ENCODE data around the gene CBX5. TPM values are rescaled to one million over a fixed set of nuclear protein-coding genes. Genes with fewer than 3 reads are reported as not detected.

CBX5 gene
- total and polyA plus RNA-seq, 2 of the 8 experiments (the other 6 are each of a cell fraction or from before 2014, with no cell fraction given) = 62.4 to 231 TPM

- Histone ChIP-seq H2BK5ac (ENCODE audit: low read depth, low read length) (no peak overlapping the region), H2BK20ac (ENCODE audit: low read length) (no peak overlapping the region), H3K4ac (replicated peaks; ENCODE audit: insufficient read length, low read depth, low read length) (no peak overlapping the region), H3K79me2 (ENCODE audit: control insufficient read depth in 1 of 2, insufficient read depth in 2 of 2, low read length in 2 of 2) (peaks cover 0 to 5% of the 10 kb centered on the region in 2 experiments; a peak in 2 of 4 replicates), H3K14ac (ENCODE audit: insufficient read length) (no peak overlapping the region), H2BK12ac (ENCODE audit: low read depth, low read length) (no peak overlapping the region), H2BK120ac (replicated peaks; ENCODE audit: low read depth, low read length) (no peak overlapping the region), H2BK15ac (ENCODE audit: low read length) (no peak overlapping the region), H3K4me1 (replicated peaks in 1 of 4; ENCODE audit: control insufficient read depth in 3 of 4, insufficient read depth in 4 of 4, low read length in 3 of 4) (peaks cover 0 to 11% (median 4%) of the 10 kb centered on the region in 4 experiments; a peak in 2 of 7 replicates), H3K4me2 (ENCODE audit: insufficient read depth in 1 of 2, low read depth in 2 of 2, low read length in 2 of 2) (no peak overlapping the region), H4K91ac (replicated peaks; ENCODE audit: insufficient read length, low read length) (no peak overlapping the region), H3K23ac (ENCODE audit: insufficient read length) (no peak overlapping the region), H2AFZ (ENCODE audit: low read length) (no peak overlapping the region), H4K8ac (ENCODE audit: extremely low read depth, insufficient read depth, low read length) (no peak overlapping the region), H3K9ac (replicated peaks in 1 of 4; ENCODE audit: extremely low read depth in 1 of 4, low read depth in 3 of 4, low read length in 3 of 4) (no peak overlapping the region), H2AK5ac (ENCODE audit: low read depth, low read length) (no peak overlapping the region), H3K27me3 (replicated peaks in 1 of 4; ENCODE audit: control insufficient read depth in 3 of 4, extremely low read depth in 1 of 4, insufficient read depth in 3 of 4, low read length in 3 of 4) (no peaks in the 10 kb centered on the region), H3K79me1 (ENCODE audit: low read depth, low read length) (peaks cover 3% of the 10 kb centered on the region; the same call in 1 of the 2 replicates), H3K36me3 (ENCODE audit: control insufficient read depth in 2 of 4, insufficient read depth in 4 of 4, low read length in 3 of 4) (no peaks in the 10 kb centered on the region; a peak in 1 of 8 replicates), H3K9me3 (ENCODE audit: insufficient read depth in 2 of 2, low read depth in 1 of 2, low read length in 1 of 2) (no peaks in the 10 kb centered on the region), H3K56ac (replicated peaks; ENCODE audit: insufficient read length, low read depth, low read length) (no peak overlapping the region), H3K23me2 (ENCODE audit: low read depth, low read length) (peaks cover 4% of the 10 kb centered on the region; the same call in 1 of the 2 replicates), H4K5ac (ENCODE audit: insufficient read length, low read depth, low read length) (no peak overlapping the region), H4K20me1 (replicated peaks in 1 of 2; ENCODE audit: control insufficient read depth in 1 of 2, insufficient read depth in 2 of 2, low read length in 2 of 2) (peaks cover 0 to 3% of the 10 kb centered on the region in 2 experiments), H3K27ac (ENCODE audit: low read depth, low read length) (no peak overlapping the region), H3K18ac (ENCODE audit: extremely low read depth, low read length) (no peak overlapping the region), H3K4me3 (ENCODE audit: extremely low read depth in 1 of 4, insufficient read depth in 2 of 4, low read depth in 3 of 4, low read length in 4 of 4) (no peak overlapping the region)
- 77% methylated on average over 6 of the region's 6 CpGs; no CpG with 5 or more reads in 1 of the 2 experiments for WGBS, 2 experiments (ENCODE audit: extremely low coverage in 1 of 2, insufficient coverage in 1 of 2, insufficient read length in 1 of 2, insufficient replicate concordance in 2 of 2, low coverage in 1 of 2, low lambda C conversion rate in 2 of 2, missing lambda C conversion rate in 1 of 2)
- CTCF ChIA-PET (ENCODE audit: partially characterized antibody) = interaction anchor here (0.6 to 34.6 kb wide), 14 partner anchors 9 to 699 kb away, joined by 3 to 618 read pairs (median 4); partner anchors contain the start of gene NFE2
- POLR2A ChIA-PET (ENCODE audit: partially characterized antibody) = interaction anchor here (0.9 to 16.2 kb wide), 10 partner anchors 9 to 105 kb away, joined by 3 to 166 read pairs (median 7); partner anchors contain the start of genes CBX5 and HNRNPA1
- FAIRE-seq (no peak), DNase-seq (ENCODE audit: low read depth in 1 of 2, low spot score in 2 of 2) (no peak)
- TF ChIP-seq POU5F1 (IDR thresholded peaks at IDR 0.05; ENCODE audit: low read depth, low read length) = peak; percentile 55; the same call in 1 of the 2 replicates
- TF ChIP-seq TAF1 (IDR thresholded peaks at IDR 0.05; ENCODE audit: low read depth, low read length) = no peak
Observed at GRCh38 chr12:54328595-54329337, 48.8 kb upstream of the CBX5 start.
